Prostate gland (tissue), 2 donors: Measurements from ENCODE around the gene TSGA10IP. TPM values are rescaled to one million over a fixed set of nuclear protein-coding genes. Genes with fewer than 3 reads are reported as not detected.

Experiments used
- DNase-seq: peaks from one replicate; pipeline ENCODE4 v3.0.0-alpha.2; 2019; ENCODE audit warnings: low spot score
- H3K27ac ChIP-seq, 2 donors: fragments of 200-600 bp; sonication (generic); 2 replicates each; pipeline ENCODE4 v1.5.1; 2017 to 2019
- H3K27me3 ChIP-seq: fragments of 200-600 bp; sonication (generic); replicated peaks from 2 replicates; pipeline ENCODE4 v1.5.1; 2019; ENCODE audit not compliant: insufficient read depth
- H3K36me3 ChIP-seq, 2 donors: fragments of 200-600 bp; sonication (generic); 1 replicate in 1 of 2; 2 replicates in 1 of 2; pipeline versions ENCODE4 v1.5.1 to v1.8.1; 2017 to 2019
- H3K4me1 ChIP-seq: fragments of 200-600 bp; sonication (generic); replicated peaks from 2 replicates; pipeline ENCODE4 v1.5.1; 2019
- H3K4me3 ChIP-seq, 2 donors: fragments of 200-600 bp; sonication (generic); 2 replicates each; pipeline ENCODE4 v1.5.1; 2017 to 2019
- H3K9me3 ChIP-seq: fragments of 200-600 bp; sonication (generic); 2 replicates; pipeline ENCODE4 v1.5.1; 2017
- CTCF ChIP-seq, 4 experiments: fragments of 200-600 bp in 2 of 4; fragments of 450-650 bp in 2 of 4; sonication (generic) in 2 of 4; IDR thresholded peaks; 1 replicate in 3 of 4; 2 replicates in 1 of 4; pipeline ENCODE4 v1.5.1; 2016 to 2019; ENCODE audit warnings: antibody characterized with exemption in 4 of 4, mild to moderate bottlenecking in 2 of 4, moderate library complexity in 2 of 4
- POLR2A ChIP-seq: fragments of 450-650 bp; IDR thresholded peaks from one replicate; pipeline ENCODE4 v1.6.1; 2016; ENCODE audit warnings: antibody characterized with exemption, mild to moderate bottlenecking
- POLR2AphosphoS5 ChIP-seq: sonication (generic); formaldehyde crosslinking; IDR thresholded peaks from one replicate; pipeline ENCODE4 v1.6.1; 2017; ENCODE audit warnings: antibody characterized with exemption
- WGBS: methylation state at CpG from one replicate; pipeline ENCODE4 v1.1.5; 2018; 5-methylcytosine and 5-hydroxymethylcytosine counted together
- intact Hi-C: fragments of 100-400 bp; cut with DNase I; formaldehyde crosslinking; loops from one replicate; pipeline ENCODE4 v1.14.2; 2022
- total RNA-seq, 2 donors: library from RNA; depleted of rRNA; stranded (reverse); fragments of >200 nt; gene quantifications; one replicate each; pipeline ENCODE4 v1.1.0, GENCODE V29; 2016

TSGA10IP gene
- total RNA-seq = under 1 TPM in 1 of 2 donors, not detected in 1; 0.68 TPM

- no peak for TF ChIP-seq CTCF (IDR thresholded peaks at IDR 0.05)
- TF ChIP-seq POLR2A = no peak
- TF ChIP-seq POLR2AphosphoS5 = no peak
- no peaks in the 10 kb centered on the region for H3K27me3 ChIP-seq
- H3K36me3 ChIP-seq = no peaks in the 10 kb centered on the region
- intact Hi-C loops = no loop called here
- H3K27ac ChIP-seq = no peak within 1 kb of the TSS
- DNase-seq = no peak
- H3K9me3 ChIP-seq = no peaks in the 10 kb centered on the region
- no peaks in the 10 kb centered on the region for H3K4me1 ChIP-seq
- 67% methylated on average over 13 of the region's 13 CpGs for WGBS
- no peak within 1 kb of the TSS for H3K4me3 ChIP-seq
Measured at GRCh38 chr11:65945430-65945911, at the start of gene TSGA10IP. Gene TSGA10IP, plus strand, starts transcription at chr11:65945480. Its CDS starts 196 bp downstream, at chr11:65945676.

GRCh38 chr11:65895482-65895981 is 49.7 kb upstream of the TSGA10IP start:
- no peak for DNase-seq
- Histone ChIP-seq H3K36me3 (no peaks in the 10 kb centered on the region), H3K27ac (no peak overlapping the region), H3K4me3 (no peak overlapping the region), H3K4me1 (peaks cover 10% of the 10 kb centered on the region), H3K9me3 (no peaks in the 10 kb centered on the region), H3K27me3 (no peaks in the 10 kb centered on the region)
- TF ChIP-seq POLR2AphosphoS5 (no peak), CTCF (IDR thresholded peaks at IDR 0.05) (no peak), POLR2A (no peak)
- intact Hi-C loops = no loop called here
- WGBS = 93% methylated on average over 5 of the region's 5 CpGs

DNA sequence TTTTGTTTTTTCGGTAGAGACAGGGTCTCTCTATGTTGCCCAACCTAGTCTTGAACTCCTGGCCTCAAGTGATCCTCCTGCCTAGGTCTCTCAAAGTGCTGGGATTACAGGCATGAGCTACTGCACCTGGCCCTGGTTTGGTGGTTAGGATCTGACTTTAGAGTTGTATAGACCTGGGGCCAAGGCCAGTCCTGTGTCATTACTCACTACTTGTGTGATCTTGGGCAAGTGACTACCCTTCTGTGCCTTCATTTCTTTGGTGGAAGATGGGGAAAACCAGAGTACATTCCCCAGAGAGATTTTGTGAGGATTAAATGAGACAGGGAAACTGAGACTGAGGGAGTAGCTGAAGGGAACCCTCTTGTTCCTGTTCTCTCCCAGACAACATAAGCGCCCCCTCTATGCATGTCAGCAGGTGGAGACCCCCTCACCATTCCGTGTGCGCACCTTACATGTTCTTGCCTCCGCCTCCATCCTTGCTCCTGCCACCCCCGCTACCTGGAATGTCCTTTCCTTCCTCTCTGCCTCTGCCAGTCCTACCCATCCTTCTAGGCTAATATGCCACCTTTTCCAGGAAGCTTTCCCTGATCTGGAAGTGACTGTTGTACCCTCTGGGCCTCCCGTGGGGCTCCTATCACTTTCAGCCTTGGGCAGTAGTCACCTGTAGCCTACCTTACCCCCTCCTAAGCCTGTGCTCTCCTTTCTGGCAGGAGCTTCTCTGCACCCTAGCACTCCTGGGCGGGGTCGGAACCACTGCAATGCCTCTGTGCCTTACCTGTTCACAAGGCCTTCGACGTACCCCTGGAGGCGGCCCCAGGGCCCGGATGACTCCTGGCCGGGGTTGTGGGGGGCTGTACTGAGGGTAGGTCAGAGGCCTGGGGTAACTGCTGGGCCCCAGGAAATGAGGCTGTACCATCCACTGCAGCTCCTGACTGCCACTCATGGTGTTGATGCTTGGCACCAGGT is 49.0 kb upstream of the TSGA10IP start:
- intact Hi-C loops = no loop called here
- Histone ChIP-seq H3K9me3 (no peaks in the 10 kb centered on the region), H3K4me1 (peaks cover 7% of the 10 kb centered on the region), H3K4me3 (no peak overlapping the region), H3K27me3 (no peaks in the 10 kb centered on the region), H3K36me3 (no peaks in the 10 kb centered on the region), H3K27ac (no peak overlapping the region)
- DNase-seq = no peak
- 88% methylated on average over 14 of the region's 14 CpGs for WGBS
- TF ChIP-seq POLR2AphosphoS5 = no peak
- TF ChIP-seq POLR2A = no peak

- 88% methylated on average over 4 of the region's 4 CpGs for WGBS
- Histone ChIP-seq H3K9me3 (no peaks in the 10 kb centered on the region), H3K4me3 (no peak overlapping the region), H3K36me3 (no peaks in the 10 kb centered on the region), H3K4me1 (no peaks in the 10 kb centered on the region), H3K27me3 (no peaks in the 10 kb centered on the region), H3K27ac (no peak overlapping the region)
- intact Hi-C loops = no loop called here
- DNase-seq = no peak
- TF ChIP-seq CTCF (IDR thresholded peaks at IDR 0.05) (no peak), POLR2AphosphoS5 (no peak), POLR2A (no peak)
Measured at GRCh38 chr11:65897020-65897471, 48.2 kb upstream of the TSGA10IP start.

- no peaks in the 10 kb centered on the region for H3K36me3 ChIP-seq
- no peak overlapping the region for H3K27ac ChIP-seq
- TF ChIP-seq POLR2A = no peak
- TF ChIP-seq CTCF (IDR thresholded peaks at IDR 0.05) = no peak
- TF ChIP-seq POLR2AphosphoS5 = no peak
- intact Hi-C loops = no loop called here
- H3K27me3 ChIP-seq = no peaks in the 10 kb centered on the region
- H3K9me3 ChIP-seq = no peaks in the 10 kb centered on the region
- H3K4me3 ChIP-seq = peak overlapping the region; percentile 43 to 45
- 36% methylated on average over 17 of the region's 28 CpGs for WGBS
- no peaks in the 10 kb centered on the region for H3K4me1 ChIP-seq
- no peak for DNase-seq
Measured at GRCh38 chr11:65898656-65899355, 46.5 kb upstream of the TSGA10IP start.
